IMR-90 (cell line): ENCODE data around the gene NEK6. TPM values are rescaled to one million over a fixed set of nuclear protein-coding genes. Genes with fewer than 3 reads are reported as not detected.

Experiments used
- ATAC-seq: fragments of 200-7000 bp; cut with Tn5 transposase; 2 replicates; pipeline ENCODE4 v1.9.1; 2020; ENCODE audit warnings: low read depth, mild to moderate bottlenecking, moderate library complexity
- BruUV-seq: library from RNA; stranded (reverse); fragments of 400-500 nt; replicated peaks from 2 replicates; lab custom pipeline; 2021; lab: Mats Ljungman, UMichigan
- CTCF ChIA-PET: fragments of 300-600 bp; formaldehyde crosslinking; extraction: SDS; loops from one replicate; lab custom pipeline; 2021; ENCODE audit warnings: antibody characterized with exemption; lab: Yijun Ruan, JAX
- POLR2A ChIA-PET: fragments of 300-600 bp; sonication (Branson Sonifier 250); formaldehyde crosslinking; loops from one replicate; lab custom pipeline; 2022; ENCODE audit warnings: antibody characterized with exemption; ENCODE audit not compliant: unreplicated experiment; lab: Charles Lee
- DNase-seq: peaks from one replicate; pipeline ENCODE4 v3.0.0; 2013
- H2AFZ ChIP-seq: replicated peaks from 2 replicates; pipeline ENCODE3; 2013; ENCODE audit warnings: low read length, mild to moderate bottlenecking; ENCODE audit not compliant: poor library complexity
- H2AK5ac ChIP-seq: 2 replicates; pipeline ENCODE4 v1.6.1; 2013; ENCODE audit warnings: low read depth, low read length, inconsistent platforms
- H2AK9ac ChIP-seq: replicated peaks from 2 replicates; pipeline ENCODE3; 2013; ENCODE audit warnings: mild to moderate bottlenecking, low read depth, low read length, moderate library complexity; ENCODE audit not compliant: poor library complexity
- H2BK120ac ChIP-seq: 2 replicates; pipeline ENCODE4 v1.6.1; 2013; ENCODE audit warnings: low read depth, low read length, inconsistent platforms
- H2BK15ac ChIP-seq: 3 replicates; pipeline ENCODE4 v1.6.1; 2013; ENCODE audit warnings: low read depth, low read length, inconsistent platforms
- H2BK20ac ChIP-seq: 2 replicates; pipeline ENCODE4 v1.6.1; 2013; ENCODE audit warnings: low read depth, mild to moderate bottlenecking, inconsistent platforms, low read length, moderate library complexity
- H2BK5ac ChIP-seq: 2 replicates; pipeline ENCODE4 v1.6.1; 2013; ENCODE audit warnings: mild to moderate bottlenecking, low read depth, low read length, inconsistent platforms; ENCODE audit not compliant: poor library complexity, severe bottlenecking
- H3K14ac ChIP-seq: replicated peaks from 2 replicates; pipeline ENCODE4 v1.6.1; 2013; ENCODE audit warnings: low read depth, low read length, inconsistent platforms
- H3K18ac ChIP-seq: 2 replicates; pipeline ENCODE4 v1.6.1; 2013; ENCODE audit warnings: low read depth, low read length, control low read depth
- H3K23ac ChIP-seq: 2 replicates; pipeline ENCODE4 v1.6.1; 2013; ENCODE audit warnings: low read depth, low read length, inconsistent platforms
- H3K27ac ChIP-seq: 2 replicates; pipeline ENCODE4 v1.5.1; 2013; ENCODE audit warnings: mild to moderate bottlenecking, control low read depth, low read length; ENCODE audit not compliant: insufficient read depth
- H3K27me3 ChIP-seq: 2 replicates; pipeline ENCODE4 v1.6.1; 2013; ENCODE audit warnings: low read length; ENCODE audit not compliant: control insufficient read depth, insufficient read depth
- H3K36me3 ChIP-seq: 2 replicates; pipeline ENCODE4 v1.6.1; 2013; ENCODE audit warnings: low read length, mixed read lengths; ENCODE audit not compliant: control insufficient read depth, insufficient read depth
- H3K4ac ChIP-seq: 2 replicates; pipeline ENCODE4 v1.6.1; 2013; ENCODE audit warnings: low read depth, low read length, inconsistent platforms
- H3K4me1 ChIP-seq: 2 replicates; pipeline ENCODE4 v1.6.1; 2013; ENCODE audit warnings: low read length, mixed read lengths; ENCODE audit not compliant: control insufficient read depth, insufficient read depth
- H3K4me2 ChIP-seq: 2 replicates; pipeline ENCODE4 v1.6.1; 2013; ENCODE audit warnings: low read depth, mild to moderate bottlenecking, control low read depth, low read length, moderate library complexity
- H3K4me3 ChIP-seq: 2 replicates; pipeline ENCODE4 v1.5.1; 2013; ENCODE audit warnings: low read depth, mild to moderate bottlenecking, control low read depth, low read length, moderate library complexity; ENCODE audit not compliant: insufficient read depth
- H3K56ac ChIP-seq: 2 replicates; pipeline ENCODE4 v1.6.1; 2013; ENCODE audit warnings: low read length, inconsistent platforms; ENCODE audit not compliant: insufficient read depth; ENCODE audit errors: extremely low read depth
- H3K79me1 ChIP-seq, 2 experiments: 2 replicates each; pipeline ENCODE4 v1.6.1; 2013; ENCODE audit warnings: low read length in 2 of 2, inconsistent platforms in 1 of 2, low read depth in 1 of 2
- H3K9ac ChIP-seq: 2 replicates; pipeline ENCODE4 v1.6.1; 2013; ENCODE audit warnings: low read depth, low read length, control low read depth
- H3K9me1 ChIP-seq: 2 replicates; pipeline ENCODE4 v1.6.1; 2013; ENCODE audit warnings: low read length, inconsistent platforms; ENCODE audit not compliant: insufficient read depth
- H3K9me3 ChIP-seq: 2 replicates; pipeline ENCODE4 v1.6.1; 2013; ENCODE audit warnings: low read length; ENCODE audit not compliant: control insufficient read depth, insufficient read depth
- H4K20me1 ChIP-seq: 2 replicates; pipeline ENCODE4 v1.6.1; 2013; ENCODE audit warnings: low read length, inconsistent platforms; ENCODE audit not compliant: insufficient read depth
- H4K5ac ChIP-seq: 2 replicates; pipeline ENCODE4 v1.6.1; 2013; ENCODE audit warnings: mild to moderate bottlenecking, low read depth, low read length, control low read depth
- H4K8ac ChIP-seq, 2 experiments: 2 replicates each; pipeline ENCODE4 v1.6.1; 2013; ENCODE audit warnings: low read depth in 2 of 2, low read length in 2 of 2, control low read depth in 1 of 2, inconsistent platforms in 1 of 2
- H4K91ac ChIP-seq: 2 replicates; pipeline ENCODE4 v1.6.1; 2013; ENCODE audit warnings: low read depth, low read length, inconsistent platforms; ENCODE audit not compliant: insufficient read depth
- CEBPB ChIP-seq: IDR thresholded peaks from 2 replicates; pipeline ENCODE4 v1.6.1; 2012; ENCODE audit warnings: low read depth, low read length, improper control_type of control experiment
- CHD1 ChIP-seq: IDR thresholded peaks from 2 replicates; pipeline ENCODE4 v1.6.1; 2012; ENCODE audit warnings: low read depth, low read length, improper control_type of control experiment
- MAZ ChIP-seq: IDR thresholded peaks from 2 replicates; pipeline ENCODE4 v1.6.1; 2012; ENCODE audit warnings: low read depth, mild to moderate bottlenecking, low read length, improper control_type of control experiment, moderate library complexity, borderline replicate concordance
- NFE2L2 ChIP-seq: fragments of 150-350 bp; IDR thresholded peaks from 2 replicates; pipeline ENCODE4 v1.6.1; 2016; ENCODE audit warnings: low read depth, mild to moderate bottlenecking, low read length
- POLR2A ChIP-seq: IDR thresholded peaks from 2 replicates; pipeline ENCODE4 v1.6.1; 2012; ENCODE audit warnings: mild to moderate bottlenecking, low read depth, low read length
- RFX5 ChIP-seq: IDR thresholded peaks from 2 replicates; pipeline ENCODE4 v1.8.0; 2012; ENCODE audit warnings: low read depth, mild to moderate bottlenecking, low read length, moderate library complexity
- SMC3 ChIP-seq: fragments of 150-350 bp; IDR thresholded peaks from 2 replicates; pipeline ENCODE4 v1.6.1; 2016; ENCODE audit warnings: low read depth, mild to moderate bottlenecking, antibody characterized with exemption, low read length, moderate library complexity
- WGBS, 2 experiments: methylation state at CpG; one replicate each; pipeline versions ENCODE4 v1.1.5 to v1.1.7; 2013; ENCODE audit warnings: missing lambda C conversion rate in 2 of 2; ENCODE audit not compliant: insufficient read length in 1 of 2; ENCODE audit errors: extremely low coverage in 2 of 2; 5-methylcytosine and 5-hydroxymethylcytosine counted together
- dilution Hi-C: fragments of 300-500 bp; cut with HindIII; formaldehyde crosslinking; loops from one replicate; pipeline ENCODE4 v1.14.3; 2018; ENCODE audit warnings: low sequenced_read_pairs; ENCODE audit not compliant: unreplicated experiment
- in situ Hi-C: fragments of 300-500 bp; cut with MboI; formaldehyde crosslinking; loops from 3 replicates; pipeline ENCODE4 v1.14.3; 2019; ENCODE audit warnings: low sequenced_read_pairs, inconsistent platforms, mixed read lengths
- intact Hi-C: fragments of 100-400 bp; cut with micrococcal nuclease; formaldehyde crosslinking; loops from 2 replicates; pipeline ENCODE4 v1.10.0; 2022
- polyA plus RNA-seq, 3 experiments: library from polyadenylated mRNA; depleted of rRNA; stranded (reverse); fragments of >200 nt; gene quantifications; 2 replicates each; pipeline ENCODE4 v1.2.3, GENCODE V29; 2012; ENCODE audit warnings: low replicate concordance in 1 of 3
- total RNA-seq: library from RNA; depleted of rRNA; stranded (reverse); fragments of >200 nt; gene quantifications from 2 replicates; pipeline ENCODE4 v1.2.3, GENCODE V29; 2012
- TF ChIP-seq, protein P1 (sequence below): conservative IDR thresholded peaks from 2 replicates; pipeline ENCODE4 v1.5.1; 2012; ENCODE audit warnings: mild to moderate bottlenecking, low read depth, low read length, improper control_type of control experiment
- TF ChIP-seq, protein P2 (sequence below): fragments of 150-350 bp; IDR thresholded peaks from 2 replicates; pipeline ENCODE4 v1.6.1; 2017; ENCODE audit warnings: mild to moderate bottlenecking, antibody characterized with exemption, low read length, low read depth

Gene NEK6
- total and polyA plus RNA-seq, 2 of the 4 experiments (the other 2 are of a cell fraction): 79.9 to 112 TPM

DNA sequence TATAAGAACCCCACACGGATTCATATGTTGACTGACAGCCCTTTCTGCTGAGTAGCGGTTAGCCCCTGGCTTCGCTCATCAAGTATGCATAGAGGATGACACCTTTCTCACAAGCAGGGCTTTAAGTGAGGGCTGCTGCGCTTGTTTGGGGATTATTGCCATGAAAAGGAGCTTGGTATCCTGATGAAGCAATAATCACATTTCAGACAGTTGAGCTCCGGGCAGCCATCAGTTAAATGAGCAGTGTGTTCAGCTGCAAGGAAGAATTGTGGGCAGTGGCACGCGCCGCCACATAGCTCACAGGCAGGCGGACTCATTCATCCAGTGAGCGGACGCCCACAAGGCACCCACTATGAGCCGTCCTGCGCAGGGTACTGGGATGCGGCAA, 77.6 kb downstream of the NEK6 start:
- no peak overlapping the region for H4K8ac ChIP-seq
- H3K18ac ChIP-seq: no peak overlapping the region
- dilution Hi-C loops: no loop called here
- H2BK15ac ChIP-seq: no peak overlapping the region
- H4K20me1 ChIP-seq: peaks cover 9% of the 10 kb centered on the region; the same call in 1 of the 2 replicates
- in situ Hi-C loops: no loop called here
- no peak overlapping the region for H2AK5ac ChIP-seq
- peaks cover 3% of the 10 kb centered on the region; the same call in 1 of the 2 replicates for H3K9me1 ChIP-seq
- no peak for ATAC-seq
- no peak overlapping the region for H2AK9ac ChIP-seq
- H3K4me1 ChIP-seq: peaks cover 2% of the 10 kb centered on the region; the same call in 1 of the 2 replicates
- peaks cover 18 to 65% of the 10 kb centered on the region in 2 experiments for H3K79me1 ChIP-seq
- no peak overlapping the region for H3K14ac ChIP-seq
- no peak overlapping the region for H2BK5ac ChIP-seq
- no peak overlapping the region for H2AFZ ChIP-seq
- no TSS peak for BruUV-seq
- no peak overlapping the region for H3K27ac ChIP-seq
- H4K91ac ChIP-seq: no peak overlapping the region
- TF ChIP-seq MAZ (no peak), POLR2A (no peak), RFX5 (no peak), NFE2L2 (no peak), CHD1 (no peak), SMC3 (no peak), CEBPB (peak; percentile 46; the same call in 1 of the 2 replicates)
- TF ChIP-seq, protein P1, sequence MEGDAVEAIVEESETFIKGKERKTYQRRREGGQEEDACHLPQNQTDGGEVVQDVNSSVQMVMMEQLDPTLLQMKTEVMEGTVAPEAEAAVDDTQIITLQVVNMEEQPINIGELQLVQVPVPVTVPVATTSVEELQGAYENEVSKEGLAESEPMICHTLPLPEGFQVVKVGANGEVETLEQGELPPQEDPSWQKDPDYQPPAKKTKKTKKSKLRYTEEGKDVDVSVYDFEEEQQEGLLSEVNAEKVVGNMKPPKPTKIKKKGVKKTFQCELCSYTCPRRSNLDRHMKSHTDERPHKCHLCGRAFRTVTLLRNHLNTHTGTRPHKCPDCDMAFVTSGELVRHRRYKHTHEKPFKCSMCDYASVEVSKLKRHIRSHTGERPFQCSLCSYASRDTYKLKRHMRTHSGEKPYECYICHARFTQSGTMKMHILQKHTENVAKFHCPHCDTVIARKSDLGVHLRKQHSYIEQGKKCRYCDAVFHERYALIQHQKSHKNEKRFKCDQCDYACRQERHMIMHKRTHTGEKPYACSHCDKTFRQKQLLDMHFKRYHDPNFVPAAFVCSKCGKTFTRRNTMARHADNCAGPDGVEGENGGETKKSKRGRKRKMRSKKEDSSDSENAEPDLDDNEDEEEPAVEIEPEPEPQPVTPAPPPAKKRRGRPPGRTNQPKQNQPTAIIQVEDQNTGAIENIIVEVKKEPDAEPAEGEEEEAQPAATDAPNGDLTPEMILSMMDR: no peak
- TF ChIP-seq, protein P2, sequence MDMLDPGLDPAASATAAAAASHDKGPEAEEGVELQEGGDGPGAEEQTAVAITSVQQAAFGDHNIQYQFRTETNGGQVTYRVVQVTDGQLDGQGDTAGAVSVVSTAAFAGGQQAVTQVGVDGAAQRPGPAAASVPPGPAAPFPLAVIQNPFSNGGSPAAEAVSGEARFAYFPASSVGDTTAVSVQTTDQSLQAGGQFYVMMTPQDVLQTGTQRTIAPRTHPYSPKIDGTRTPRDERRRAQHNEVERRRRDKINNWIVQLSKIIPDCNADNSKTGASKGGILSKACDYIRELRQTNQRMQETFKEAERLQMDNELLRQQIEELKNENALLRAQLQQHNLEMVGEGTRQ: no peak
- H3K4ac ChIP-seq: no peak overlapping the region
- POLR2A ChIA-PET: no interaction called here
- peaks cover 78% of the 10 kb centered on the region for H3K36me3 ChIP-seq
- CTCF ChIA-PET: no interaction called here
- intact Hi-C loops: no loop called here
- H3K9me3 ChIP-seq: no peaks in the 10 kb centered on the region
- H4K5ac ChIP-seq: no peak overlapping the region
- H3K9ac ChIP-seq: no peak overlapping the region
- no peak for DNase-seq
- no peak overlapping the region for H3K4me2 ChIP-seq
- no peak overlapping the region for H3K23ac ChIP-seq
- H2BK120ac ChIP-seq: no peak overlapping the region
- no peak overlapping the region for H3K56ac ChIP-seq
- H2BK20ac ChIP-seq: no peak overlapping the region
- WGBS, 2 experiments: 88% methylated on average over 10 of the region's 14 CpGs; no CpG with 5 or more reads in 1 of the 2 experiments
- no peaks in the 10 kb centered on the region for H3K27me3 ChIP-seq
- H3K4me3 ChIP-seq: no peak overlapping the region
